AG04450 (cell line): ENCODE measurements around the gene OR5M3. TPM values are rescaled to one million over a fixed set of nuclear protein-coding genes. Genes with fewer than 3 reads are reported as not detected.

ENCODE experiments used
- CTCF ChIA-PET: fragments of 300-600, 350-600 bp; formaldehyde crosslinking; extraction: SDS; loops from one replicate; lab custom pipeline; 2022; ENCODE audit warnings: antibody characterized with exemption, inconsistent platforms; lab: Charles Lee
- POLR2A ChIA-PET: fragments of 350-600 bp; formaldehyde crosslinking; extraction: SDS; loops from one replicate; lab custom pipeline; 2021; ENCODE audit warnings: antibody characterized with exemption, inconsistent platforms; lab: Yijun Ruan, JAX
- DNase-seq: peaks from one replicate; pipeline ENCODE4 v3.0.0-alpha.2; 2011; ENCODE audit warnings: low read depth, low spot score
- H3K27ac ChIP-seq: one replicate; pipeline ENCODE4 v1.5.1; 2012; ENCODE audit warnings: low read depth, low read length, control low read depth
- H3K27me3 ChIP-seq: one replicate; pipeline ENCODE4 v1.6.0; 2012; ENCODE audit warnings: low read length; ENCODE audit not compliant: control insufficient read depth, insufficient read depth
- H3K4me3 ChIP-seq: 2 replicates; pipeline ENCODE4 v1.5.1; 2011; ENCODE audit warnings: mild to moderate bottlenecking, low read depth, low read length, control low read depth
- H3K9me3 ChIP-seq: 2 replicates; pipeline ENCODE4 v1.5.1; 2012; ENCODE audit warnings: low read length; ENCODE audit not compliant: control insufficient read depth, insufficient read depth
- polyA plus RNA-seq: library from polyadenylated mRNA; depleted of rRNA; stranded (reverse); fragments of >200 nt; gene quantifications from 2 replicates; pipeline ENCODE4 v1.2.3, GENCODE V29; 2011; rRNA removed
- TF ChIP-seq, protein P1 (sequence below): IDR thresholded peaks from 2 replicates; pipeline ENCODE4 v1.5.1; 2011; ENCODE audit warnings: low read depth, low read length, control low read depth, inconsistent platforms

OR5M3 gene
- polyA plus RNA-seq, 1 experiment, result not detected

DNA sequence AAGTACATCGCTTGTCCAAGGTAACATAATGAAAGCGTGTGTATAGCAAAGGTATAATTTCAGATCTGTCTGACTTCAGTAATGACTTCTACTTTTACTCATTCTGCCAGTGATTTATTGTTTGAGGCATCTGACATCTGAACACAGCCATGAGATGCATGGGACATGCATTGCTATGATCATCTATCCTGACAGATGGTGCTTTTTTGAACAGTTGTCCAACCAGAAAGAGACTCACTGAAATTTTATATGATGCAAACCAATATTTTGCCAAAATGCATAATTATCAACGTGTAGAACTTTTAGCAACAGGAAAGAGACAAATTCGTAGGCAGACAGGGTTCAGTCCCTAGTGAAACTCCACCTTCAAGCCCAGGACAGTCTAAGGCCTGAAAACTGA is 19.6 kb downstream of the OR5M3 start:
- H3K4me3 ChIP-seq, result no peak overlapping the region
- TF ChIP-seq, protein P1, sequence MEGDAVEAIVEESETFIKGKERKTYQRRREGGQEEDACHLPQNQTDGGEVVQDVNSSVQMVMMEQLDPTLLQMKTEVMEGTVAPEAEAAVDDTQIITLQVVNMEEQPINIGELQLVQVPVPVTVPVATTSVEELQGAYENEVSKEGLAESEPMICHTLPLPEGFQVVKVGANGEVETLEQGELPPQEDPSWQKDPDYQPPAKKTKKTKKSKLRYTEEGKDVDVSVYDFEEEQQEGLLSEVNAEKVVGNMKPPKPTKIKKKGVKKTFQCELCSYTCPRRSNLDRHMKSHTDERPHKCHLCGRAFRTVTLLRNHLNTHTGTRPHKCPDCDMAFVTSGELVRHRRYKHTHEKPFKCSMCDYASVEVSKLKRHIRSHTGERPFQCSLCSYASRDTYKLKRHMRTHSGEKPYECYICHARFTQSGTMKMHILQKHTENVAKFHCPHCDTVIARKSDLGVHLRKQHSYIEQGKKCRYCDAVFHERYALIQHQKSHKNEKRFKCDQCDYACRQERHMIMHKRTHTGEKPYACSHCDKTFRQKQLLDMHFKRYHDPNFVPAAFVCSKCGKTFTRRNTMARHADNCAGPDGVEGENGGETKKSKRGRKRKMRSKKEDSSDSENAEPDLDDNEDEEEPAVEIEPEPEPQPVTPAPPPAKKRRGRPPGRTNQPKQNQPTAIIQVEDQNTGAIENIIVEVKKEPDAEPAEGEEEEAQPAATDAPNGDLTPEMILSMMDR, result no peak
- ChIA-PET CTCF (no interaction called here), POLR2A (no interaction called here)
- peaks cover 3% of the 10 kb centered on the region for H3K9me3 ChIP-seq
- no peak for DNase-seq
- H3K27me3 ChIP-seq, result no peaks in the 10 kb centered on the region
- no peak overlapping the region for H3K27ac ChIP-seq

Other genes with a start within 250 kb of the OR5M3 start
- not detected in 2 replicates for gene OR5T2, start 239.1 kb downstream of the OR5M3 start, polyA plus RNA-seq
- gene OR5T3, start 221.1 kb downstream of the OR5M3 start, polyA plus RNA-seq, result not detected in 2 replicates
- not detected in 2 replicates for gene OR5T1, start 199.2 kb downstream of the OR5M3 start, polyA plus RNA-seq
- not detected in 2 replicates for gene OR8H1, start 181.1 kb downstream of the OR5M3 start, polyA plus RNA-seq
- not detected in 2 replicates for gene OR8K3, start 158.2 kb downstream of the OR5M3 start, polyA plus RNA-seq
- not detected in 2 replicates for gene OR8K1, start 127.3 kb downstream of the OR5M3 start, polyA plus RNA-seq
- not detected in 2 replicates for gene OR8J1, start 119.1 kb downstream of the OR5M3 start, polyA plus RNA-seq
- gene OR8U1, start 97.7 kb downstream of the OR5M3 start, polyA plus RNA-seq, result not detected in 2 replicates
- gene OR5AL1, start 60.7 kb downstream of the OR5M3 start, polyA plus RNA-seq, result not detected in 2 replicates
- gene OR5M8, start 18.0 kb upstream of the OR5M3 start, polyA plus RNA-seq, result not detected in 2 replicates
- not detected in 2 replicates for gene OR5M11, start 69.9 kb upstream of the OR5M3 start, polyA plus RNA-seq
- gene OR5M10, start 104.4 kb upstream of the OR5M3 start, polyA plus RNA-seq, result not detected in 2 replicates
- gene OR5M1, start 141.5 kb upstream of the OR5M3 start, polyA plus RNA-seq, result not detected in 2 replicates
- gene OR5AP2, start 169.1 kb upstream of the OR5M3 start, polyA plus RNA-seq, result not detected in 2 replicates
- gene OR5AR1, start 190.3 kb upstream of the OR5M3 start, polyA plus RNA-seq, result not detected in 2 replicates
- gene OR9G1, start 225.7 kb upstream of the OR5M3 start, polyA plus RNA-seq, result not detected in 2 replicates